Right cardiac atrium (tissue), 5 donors: ENCODE measurements around the gene RGS9BP. TPM values are rescaled to one million over a fixed set of nuclear protein-coding genes. Genes with fewer than 3 reads are reported as not detected.
"Not testable (repeated sequence)": the region's sequence is repeated elsewhere in the genome, so short reads cannot be mapped to it uniquely, and the experiment has no call there.

ENCODE experiments used
- ATAC-seq, 2 donors: fragments of 200-7000 bp; cut with Tn5 transposase; one replicate each; pipeline versions ENCODE4 v1.8.0 to v1.9.1; 2020; ENCODE audit warnings: moderate library complexity in 2 of 2, mild to moderate bottlenecking in 1 of 2
- DNase-seq, 3 donors: peaks; one replicate each; pipeline ENCODE4 v3.0.0-alpha.2; 2020
- H3K27ac ChIP-seq: one replicate; pipeline ENCODE4 v1.5.1; 2013; ENCODE audit warnings: mild to moderate bottlenecking, low read length, control low read depth, moderate library complexity
- H3K27me3 ChIP-seq: one replicate; pipeline ENCODE4 v1.6.1; 2013; ENCODE audit not compliant: control insufficient read depth, insufficient read depth
- H3K4me1 ChIP-seq: one replicate; pipeline ENCODE4 v1.6.1; 2013; ENCODE audit warnings: low read length; ENCODE audit not compliant: control insufficient read depth, insufficient read depth
- H3K4me3 ChIP-seq: one replicate; pipeline ENCODE4 v1.5.1; 2013; ENCODE audit warnings: low read length, control low read depth
- H3K9me3 ChIP-seq: one replicate; pipeline ENCODE4 v1.6.1; 2013; ENCODE audit warnings: low read length; ENCODE audit not compliant: control insufficient read depth
- WGBS: extraction: QIAGEN DNeasy Blood & Tissue Kit; methylation state at CpG from one replicate; pipeline ENCODE4 v1.1.7; 2013; 5-methylcytosine and 5-hydroxymethylcytosine counted together
- intact Hi-C, 4 donors: fragments of 100-400 bp; cut with DNase I; formaldehyde crosslinking; loops; one replicate each; pipeline versions ENCODE4 v1.11.0 to v1.14.0; 2022 to 2023
- polyA plus RNA-seq: library from polyadenylated mRNA; stranded (reverse); fragments of 200-250 nt; gene quantifications from one replicate; pipeline ENCODE4 v1.2.3, GENCODE V29; 2013
- total RNA-seq, 4 donors: library from RNA; stranded (reverse); fragmentation: NEBNext Ultra II Directional; extraction: Animal tissue kit (Norgen Biotek cat#: 25700); gene quantifications; one replicate each; pipeline ENCODE4 v1.2.1, GENCODE V29; 2021
- donor health status: healthy with polysubstance abuse.
- donor health status: DM: no; HTN: yes; CAD: no.
- donor health status: DM: no; HTN: no; CAD: no.
- donor health status: DM: no; HTN: yes; CAD: no; lungs with severe emphysema.
- donor health status: DM: yes; HTN: yes; CAD: no.

Gene RGS9BP
- total and polyA plus RNA-seq, 5 donors = 1.2 to 6.6 (median 2.8) TPM

GRCh38 chr19:32650671-32651070, 25.0 kb upstream of the RGS9BP start:
- H3K27me3 ChIP-seq = no peaks in the 10 kb centered on the region
- H3K9me3 ChIP-seq = no peaks in the 10 kb centered on the region
- H3K4me1 ChIP-seq = peaks cover 5% of the 10 kb centered on the region
- no peak for DNase-seq
- intact Hi-C loops = no loop called here
- 86% methylated on average over 5 of the region's 5 CpGs for WGBS
- no peak overlapping the region for H3K4me3 ChIP-seq
- H3K27ac ChIP-seq = no peak overlapping the region
- no peak for ATAC-seq

DNA sequence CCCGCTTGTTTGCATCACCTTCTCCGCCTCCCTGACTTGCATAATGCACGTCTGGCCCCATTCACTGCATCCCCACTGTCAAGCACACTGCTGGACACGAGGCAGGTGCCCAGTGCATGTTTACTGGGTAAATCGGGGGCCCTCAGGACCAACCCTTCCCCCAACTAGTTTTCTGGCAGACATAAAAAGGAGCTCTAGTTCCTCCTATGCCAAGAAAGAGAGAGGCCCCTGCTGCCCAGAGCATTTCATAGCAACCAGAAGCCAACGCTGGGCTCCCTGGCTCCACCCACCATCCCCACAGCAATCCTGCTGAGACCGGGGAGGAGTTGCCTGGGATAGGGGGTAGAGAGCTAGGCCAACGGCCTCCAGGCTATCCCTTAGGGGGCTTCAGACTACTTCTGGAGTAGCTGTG, 23.9 kb upstream of the RGS9BP start:
- peak overlapping the region; percentile 28 for H3K27ac ChIP-seq
- WGBS = 48% methylated on average over 8 of the region's 8 CpGs
- H3K9me3 ChIP-seq = no peaks in the 10 kb centered on the region
- intact Hi-C loops = no loop called here
- ATAC-seq = peak; percentile 64 to 72
- H3K4me1 ChIP-seq = peaks cover 5% of the 10 kb centered on the region
- H3K27me3 ChIP-seq = no peaks in the 10 kb centered on the region
- H3K4me3 ChIP-seq = no peak overlapping the region
- DNase-seq = peak in 2 of 3 donors; percentile 68 to 78

- 92% methylated on average over 13 of the region's 13 CpGs for WGBS
- H3K9me3 ChIP-seq, intact Hi-C loops, H3K4me3 ChIP-seq, DNase-seq, H3K4me1 ChIP-seq, H3K27me3 ChIP-seq, ATAC-seq: not testable (repeated sequence)
- H3K27ac ChIP-seq = peak overlapping the region; percentile 6
Measured at GRCh38 chr19:32652331-32652730, 23.3 kb upstream of the RGS9BP start.

DNA sequence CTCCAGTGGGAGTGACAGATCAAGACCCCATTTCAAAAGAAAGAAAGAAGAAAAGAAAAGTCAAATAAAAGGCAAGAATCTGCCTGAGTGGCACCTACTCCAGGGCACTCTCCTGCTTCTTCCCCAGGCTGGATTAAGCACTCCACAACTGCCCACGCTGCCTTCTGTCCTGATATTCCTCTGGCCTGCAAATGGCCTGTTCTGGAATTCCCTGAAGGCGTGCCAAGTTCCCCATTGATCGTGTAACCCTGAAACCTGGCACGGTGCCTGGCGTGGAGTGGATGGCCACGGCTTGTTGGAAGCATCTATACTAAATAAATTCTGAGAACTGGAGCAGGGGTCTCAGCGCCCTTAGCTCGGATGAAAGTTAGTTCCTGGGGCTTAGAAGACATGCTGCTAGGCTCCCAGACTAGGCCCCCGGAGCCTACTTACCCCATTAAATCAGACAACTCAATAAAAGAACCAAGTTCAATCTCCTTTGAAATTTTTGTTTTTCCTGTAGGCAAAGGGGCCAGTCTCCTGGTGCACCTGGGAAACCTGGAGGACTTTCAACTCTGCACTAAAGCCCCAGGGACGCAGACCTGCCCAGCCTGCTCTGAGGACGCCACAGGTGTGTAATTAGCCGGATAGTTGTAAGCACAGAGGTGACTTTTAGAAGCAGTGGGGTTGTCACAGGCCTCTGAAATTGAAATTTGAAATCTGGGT, 22.6 kb upstream of the RGS9BP start:
- Histone ChIP-seq H3K4me3 (no peak overlapping the region), H3K27ac (peak overlapping the region; percentile 66), H3K9me3 (no peaks in the 10 kb centered on the region), H3K27me3 (no peaks in the 10 kb centered on the region), H3K4me1 (peaks cover 5% of the 10 kb centered on the region)
- WGBS = 49% methylated on average over 12 of the region's 12 CpGs
- intact Hi-C loops = no loop called here
- peak; percentile 84 to 92 (median 91) for DNase-seq
- ATAC-seq = peak; percentile 68 to 71

DNA sequence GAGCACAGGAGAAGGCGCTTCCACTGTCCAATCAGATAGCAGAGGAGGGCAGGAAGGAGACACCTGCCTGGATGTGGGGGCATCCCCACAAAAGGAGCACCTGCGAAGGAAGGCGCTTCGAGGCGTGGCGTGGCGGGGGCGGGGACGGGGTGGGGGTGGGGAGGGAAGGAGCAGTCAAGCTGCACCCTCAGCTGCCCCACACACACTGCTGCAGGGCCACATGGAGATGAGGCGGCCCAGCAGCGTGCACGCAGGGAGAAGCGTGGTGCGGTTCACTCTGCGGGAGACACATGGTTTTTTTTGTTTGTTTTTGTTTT, 22.1 kb upstream of the RGS9BP start:
- H3K4me1 ChIP-seq = peaks cover 5% of the 10 kb centered on the region
- no peaks in the 10 kb centered on the region for H3K9me3 ChIP-seq
- WGBS = 87% methylated on average over 15 of the region's 15 CpGs
- DNase-seq = no peak
- no peak overlapping the region for H3K27ac ChIP-seq
- H3K4me3 ChIP-seq = no peak overlapping the region
- intact Hi-C loops = no loop called here
- no peaks in the 10 kb centered on the region for H3K27me3 ChIP-seq
- ATAC-seq = no peak

- H3K4me3 ChIP-seq, H3K27me3 ChIP-seq, intact Hi-C loops, H3K4me1 ChIP-seq, H3K27ac ChIP-seq, DNase-seq, ATAC-seq, H3K9me3 ChIP-seq: not testable (repeated sequence)
- 97% methylated on average over 8 of the region's 8 CpGs for WGBS
Measured at GRCh38 chr19:32656379-32656778, 19.3 kb upstream of the RGS9BP start.

- intact Hi-C loops = no loop called here
- ATAC-seq (no peak), DNase-seq (no peak)
- Histone ChIP-seq H3K27ac (no peak overlapping the region), H3K4me1 (no peaks in the 10 kb centered on the region), H3K27me3 (no peaks in the 10 kb centered on the region), H3K9me3 (no peaks in the 10 kb centered on the region), H3K4me3 (no peak overlapping the region)
- 85% methylated on average over 10 of the region's 10 CpGs for WGBS
Measured at GRCh38 chr19:32658075-32658474, 17.6 kb upstream of the RGS9BP start.

DNA sequence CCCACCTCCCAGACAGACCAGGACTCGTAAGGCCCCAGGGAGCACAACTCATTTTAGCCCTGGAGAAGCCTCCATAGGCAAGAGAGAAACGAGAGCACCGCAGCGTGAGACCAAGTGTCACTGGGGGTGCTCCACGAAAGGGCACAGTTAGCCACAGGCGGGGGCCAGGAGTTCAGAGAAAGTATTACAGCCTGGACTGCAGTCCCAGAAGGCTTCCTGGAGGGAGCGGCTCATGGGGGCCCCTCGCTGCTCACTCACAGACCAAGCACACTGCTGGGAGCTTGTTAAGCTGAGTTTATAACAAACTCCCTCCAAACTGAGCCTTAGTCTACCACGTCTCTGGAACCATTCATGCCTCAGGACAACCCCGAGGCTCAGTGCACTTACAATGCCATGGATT, 17.1 kb upstream of the RGS9BP start:
- ATAC-seq (no peak), DNase-seq (no peak)
- intact Hi-C loops = no loop called here
- Histone ChIP-seq H3K4me1 (no peaks in the 10 kb centered on the region), H3K4me3 (no peak overlapping the region), H3K9me3 (no peaks in the 10 kb centered on the region), H3K27ac (no peak overlapping the region), H3K27me3 (no peaks in the 10 kb centered on the region)
- 85% methylated on average over 10 of the region's 10 CpGs for WGBS

- H3K27ac ChIP-seq = no peak overlapping the region
- DNase-seq (no peak), ATAC-seq (no peak)
- H3K27me3 ChIP-seq = no peaks in the 10 kb centered on the region
- intact Hi-C loops = no loop called here
- WGBS = 92% methylated on average over 7 of the region's 7 CpGs
- no peaks in the 10 kb centered on the region for H3K4me1 ChIP-seq
- H3K9me3 ChIP-seq = no peaks in the 10 kb centered on the region
- no peak overlapping the region for H3K4me3 ChIP-seq
Measured at GRCh38 chr19:32661318-32661717, 14.3 kb upstream of the RGS9BP start.

DNA sequence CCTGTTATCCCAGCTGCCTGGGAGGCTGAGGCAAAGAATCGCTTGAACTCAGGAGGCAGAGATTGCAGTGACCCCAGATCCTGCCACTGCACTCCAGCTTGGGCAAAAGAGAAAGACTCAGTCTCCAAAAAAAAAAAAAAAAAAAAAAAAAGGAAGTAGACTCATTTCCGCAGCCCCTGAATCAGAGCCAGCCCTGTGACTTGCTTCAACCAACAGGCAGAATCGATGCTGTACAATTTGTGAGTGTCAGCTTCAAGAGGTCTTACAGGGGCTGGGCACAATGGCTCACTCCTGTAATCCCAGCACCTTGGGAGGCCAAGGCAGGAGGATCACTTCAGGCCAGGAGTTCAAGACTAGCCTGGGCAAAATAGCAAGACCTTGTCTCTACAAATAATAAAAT, 13.5 kb upstream of the RGS9BP start:
- intact Hi-C loops = no loop called here

GRCh38 chr19:32666084-32666483, 9.6 kb upstream of the RGS9BP start:
- no peaks in the 10 kb centered on the region for H3K27me3 ChIP-seq
- no peak overlapping the region for H3K4me3 ChIP-seq
- H3K9me3 ChIP-seq = no peaks in the 10 kb centered on the region
- intact Hi-C loops = no loop called here
- no peaks in the 10 kb centered on the region for H3K4me1 ChIP-seq
- WGBS = 78% methylated on average over 6 of the region's 6 CpGs
- H3K27ac ChIP-seq = peak overlapping the region; percentile 51
- no peak for DNase-seq
- ATAC-seq = no peak

More for the DNA sequence above, 13.5 kb upstream of the RGS9BP start:
- no peak overlapping the region for H3K4me3 ChIP-seq
- WGBS = 34% methylated on average over 3 of the region's 3 CpGs
- H3K27ac ChIP-seq = no peak overlapping the region
- H3K4me1 ChIP-seq = no peaks in the 10 kb centered on the region
- no peaks in the 10 kb centered on the region for H3K9me3 ChIP-seq
- no peaks in the 10 kb centered on the region for H3K27me3 ChIP-seq
- ATAC-seq = peak in 1 of 2 donors; percentile 66
- no peak for DNase-seq

- intact Hi-C loops = no loop called here
- Histone ChIP-seq H3K4me3 (no peak overlapping the region), H3K4me1 (peaks cover 4% of the 10 kb centered on the region), H3K27ac (no peak overlapping the region), H3K9me3 (no peaks in the 10 kb centered on the region), H3K27me3 (no peaks in the 10 kb centered on the region)
- 85% methylated on average over 3 of the region's 3 CpGs for WGBS
- no peak for DNase-seq
- ATAC-seq = no peak
Measured at GRCh38 chr19:32669310-32669709, 6.3 kb upstream of the RGS9BP start.
